Measurements from ENCODE around the gene PRKCE. TPM values are rescaled to one million over a fixed set of nuclear protein-coding genes. Genes with fewer than 3 reads are reported as not detected.

PRKCE gene
- total RNA-seq, 1 experiment from 2014 or later, result 14.8 TPM

DNA sequence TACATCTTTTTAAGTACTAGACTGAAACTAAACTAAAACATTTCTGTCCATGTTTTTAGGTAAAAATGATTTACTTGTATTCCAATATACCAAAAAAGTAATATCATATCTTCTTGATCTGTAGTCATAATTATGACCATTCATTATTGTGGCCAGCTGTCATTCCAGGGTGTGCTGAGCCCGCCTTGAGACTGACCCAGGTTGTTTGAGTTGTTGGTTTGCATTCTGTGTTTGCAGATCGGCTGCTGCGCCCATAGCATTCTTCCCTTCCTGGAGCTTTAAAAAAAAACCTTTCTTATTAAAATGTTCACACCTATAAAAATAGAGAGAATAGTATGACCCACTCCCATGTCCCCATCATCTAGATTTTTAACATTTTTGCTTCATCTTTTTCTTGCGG lies 101.9 kb downstream of the PRKCE start:
- ATAC-seq, result no peak
- BruUV-seq (replicated peaks), result no TSS peak
- no peaks in the 10 kb centered on the region for H3K9me2 ChIP-seq (ENCODE audit: insufficient read depth)
- no peaks in the 10 kb centered on the region for H3K79me2 ChIP-seq (ENCODE audit: insufficient read depth, low read length)
- intact Hi-C loops (cut with micrococcal nuclease), result no loop called here
- TF ChIP-seq ZFX (IDR thresholded peaks at IDR 0.05) (no peak), EGR1 (IDR thresholded peaks at IDR 0.05; ENCODE audit: low read depth) (no peak), FOSL1 (IDR thresholded peaks at IDR 0.05; ENCODE audit: low read depth) (no peak), SRF (IDR thresholded peaks at IDR 0.05; ENCODE audit: low read depth) (no peak), YY1 (IDR thresholded peaks at IDR 0.05; ENCODE audit: extremely low read depth, insufficient replicate concordance, low read depth, low read length) (no peak), POLR2A (IDR thresholded peaks at IDR 0.05; ENCODE audit: borderline replicate concordance, extremely low read depth, insufficient read depth, insufficient read length) (no peak), POLR2AphosphoS5 (IDR thresholded peaks at IDR 0.05; ENCODE audit: low read depth, low read length) (no peak), ZNF274 (IDR thresholded peaks at IDR 0.05; ENCODE audit: low read depth, low read length) (no peak), CBX3 (IDR thresholded peaks at IDR 0.05; ENCODE audit: low read depth) (no peak), JUND (IDR thresholded peaks at IDR 0.05) (no peak), CEBPB (IDR thresholded peaks at IDR 0.05; ENCODE audit: low read depth) (no peak), SIN3A (IDR thresholded peaks at IDR 0.05; ENCODE audit: low read depth) (no peak), SP1 (IDR thresholded peaks at IDR 0.05; ENCODE audit: low read depth) (no peak), ELF1 (IDR thresholded peaks at IDR 0.05; ENCODE audit: borderline replicate concordance, low read depth) (no peak)
- TF ChIP-seq, protein P1, sequence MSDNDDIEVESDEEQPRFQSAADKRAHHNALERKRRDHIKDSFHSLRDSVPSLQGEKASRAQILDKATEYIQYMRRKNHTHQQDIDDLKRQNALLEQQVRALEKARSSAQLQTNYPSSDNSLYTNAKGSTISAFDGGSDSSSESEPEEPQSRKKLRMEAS (IDR thresholded peaks at IDR 0.05), result no peak
- TF ChIP-seq, protein P2, sequence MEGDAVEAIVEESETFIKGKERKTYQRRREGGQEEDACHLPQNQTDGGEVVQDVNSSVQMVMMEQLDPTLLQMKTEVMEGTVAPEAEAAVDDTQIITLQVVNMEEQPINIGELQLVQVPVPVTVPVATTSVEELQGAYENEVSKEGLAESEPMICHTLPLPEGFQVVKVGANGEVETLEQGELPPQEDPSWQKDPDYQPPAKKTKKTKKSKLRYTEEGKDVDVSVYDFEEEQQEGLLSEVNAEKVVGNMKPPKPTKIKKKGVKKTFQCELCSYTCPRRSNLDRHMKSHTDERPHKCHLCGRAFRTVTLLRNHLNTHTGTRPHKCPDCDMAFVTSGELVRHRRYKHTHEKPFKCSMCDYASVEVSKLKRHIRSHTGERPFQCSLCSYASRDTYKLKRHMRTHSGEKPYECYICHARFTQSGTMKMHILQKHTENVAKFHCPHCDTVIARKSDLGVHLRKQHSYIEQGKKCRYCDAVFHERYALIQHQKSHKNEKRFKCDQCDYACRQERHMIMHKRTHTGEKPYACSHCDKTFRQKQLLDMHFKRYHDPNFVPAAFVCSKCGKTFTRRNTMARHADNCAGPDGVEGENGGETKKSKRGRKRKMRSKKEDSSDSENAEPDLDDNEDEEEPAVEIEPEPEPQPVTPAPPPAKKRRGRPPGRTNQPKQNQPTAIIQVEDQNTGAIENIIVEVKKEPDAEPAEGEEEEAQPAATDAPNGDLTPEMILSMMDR (IDR thresholded peaks at IDR 0.05 in 2 of 3, conservative IDR thresholded peaks at IDR 0.05 in 1 of 3; ENCODE audit: borderline replicate concordance in 1 of 3, insufficient read depth in 1 of 3, low read depth in 2 of 3, low read length in 2 of 3), result no peak
- TF ChIP-seq, protein P3, sequence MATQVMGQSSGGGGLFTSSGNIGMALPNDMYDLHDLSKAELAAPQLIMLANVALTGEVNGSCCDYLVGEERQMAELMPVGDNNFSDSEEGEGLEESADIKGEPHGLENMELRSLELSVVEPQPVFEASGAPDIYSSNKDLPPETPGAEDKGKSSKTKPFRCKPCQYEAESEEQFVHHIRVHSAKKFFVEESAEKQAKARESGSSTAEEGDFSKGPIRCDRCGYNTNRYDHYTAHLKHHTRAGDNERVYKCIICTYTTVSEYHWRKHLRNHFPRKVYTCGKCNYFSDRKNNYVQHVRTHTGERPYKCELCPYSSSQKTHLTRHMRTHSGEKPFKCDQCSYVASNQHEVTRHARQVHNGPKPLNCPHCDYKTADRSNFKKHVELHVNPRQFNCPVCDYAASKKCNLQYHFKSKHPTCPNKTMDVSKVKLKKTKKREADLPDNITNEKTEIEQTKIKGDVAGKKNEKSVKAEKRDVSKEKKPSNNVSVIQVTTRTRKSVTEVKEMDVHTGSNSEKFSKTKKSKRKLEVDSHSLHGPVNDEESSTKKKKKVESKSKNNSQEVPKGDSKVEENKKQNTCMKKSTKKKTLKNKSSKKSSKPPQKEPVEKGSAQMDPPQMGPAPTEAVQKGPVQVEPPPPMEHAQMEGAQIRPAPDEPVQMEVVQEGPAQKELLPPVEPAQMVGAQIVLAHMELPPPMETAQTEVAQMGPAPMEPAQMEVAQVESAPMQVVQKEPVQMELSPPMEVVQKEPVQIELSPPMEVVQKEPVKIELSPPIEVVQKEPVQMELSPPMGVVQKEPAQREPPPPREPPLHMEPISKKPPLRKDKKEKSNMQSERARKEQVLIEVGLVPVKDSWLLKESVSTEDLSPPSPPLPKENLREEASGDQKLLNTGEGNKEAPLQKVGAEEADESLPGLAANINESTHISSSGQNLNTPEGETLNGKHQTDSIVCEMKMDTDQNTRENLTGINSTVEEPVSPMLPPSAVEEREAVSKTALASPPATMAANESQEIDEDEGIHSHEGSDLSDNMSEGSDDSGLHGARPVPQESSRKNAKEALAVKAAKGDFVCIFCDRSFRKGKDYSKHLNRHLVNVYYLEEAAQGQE (IDR thresholded peaks at IDR 0.05; ENCODE audit: low read depth), result no peak
- TF ChIP-seq, protein P4, sequence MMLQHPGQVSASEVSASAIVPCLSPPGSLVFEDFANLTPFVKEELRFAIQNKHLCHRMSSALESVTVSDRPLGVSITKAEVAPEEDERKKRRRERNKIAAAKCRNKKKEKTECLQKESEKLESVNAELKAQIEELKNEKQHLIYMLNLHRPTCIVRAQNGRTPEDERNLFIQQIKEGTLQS (IDR thresholded peaks at IDR 0.05), result no peak
- TF ChIP-seq, protein P5, sequence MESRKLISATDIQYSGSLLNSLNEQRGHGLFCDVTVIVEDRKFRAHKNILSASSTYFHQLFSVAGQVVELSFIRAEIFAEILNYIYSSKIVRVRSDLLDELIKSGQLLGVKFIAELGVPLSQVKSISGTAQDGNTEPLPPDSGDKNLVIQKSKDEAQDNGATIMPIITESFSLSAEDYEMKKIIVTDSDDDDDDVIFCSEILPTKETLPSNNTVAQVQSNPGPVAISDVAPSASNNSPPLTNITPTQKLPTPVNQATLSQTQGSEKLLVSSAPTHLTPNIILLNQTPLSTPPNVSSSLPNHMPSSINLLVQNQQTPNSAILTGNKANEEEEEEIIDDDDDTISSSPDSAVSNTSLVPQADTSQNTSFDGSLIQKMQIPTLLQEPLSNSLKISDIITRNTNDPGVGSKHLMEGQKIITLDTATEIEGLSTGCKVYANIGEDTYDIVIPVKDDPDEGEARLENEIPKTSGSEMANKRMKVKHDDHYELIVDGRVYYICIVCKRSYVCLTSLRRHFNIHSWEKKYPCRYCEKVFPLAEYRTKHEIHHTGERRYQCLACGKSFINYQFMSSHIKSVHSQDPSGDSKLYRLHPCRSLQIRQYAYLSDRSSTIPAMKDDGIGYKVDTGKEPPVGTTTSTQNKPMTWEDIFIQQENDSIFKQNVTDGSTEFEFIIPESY (IDR thresholded peaks at IDR 0.05; ENCODE audit: extremely low read depth, insufficient replicate concordance, low read length), result no peak
- no peak for DNase-seq (ENCODE audit: low read depth, low spot score)
- CTCF ChIA-PET, result no interaction called here
- H3K27ac ChIP-seq (ENCODE audit: low read depth, low read length), result no peak overlapping the region
- H3K27me3 ChIP-seq (ENCODE audit: insufficient read depth, low read length), result no peaks in the 10 kb centered on the region
- POLR2A ChIA-PET, result no interaction called here
- H4K20me1 ChIP-seq (ENCODE audit: insufficient read depth), result no peaks in the 10 kb centered on the region; the same call in 1 of the 2 replicates
- no peaks in the 10 kb centered on the region for H3K9me3 ChIP-seq (ENCODE audit: control insufficient read depth in 1 of 2, insufficient read depth in 1 of 2, low read depth in 1 of 2, low read length in 2 of 2)
- H3K4me1 ChIP-seq (ENCODE audit: control insufficient read depth in 1 of 2, insufficient read depth in 2 of 2, low read length in 2 of 2), result no peaks in the 10 kb centered on the region
- H3K36me3 ChIP-seq (ENCODE audit: control insufficient read depth in 1 of 2, insufficient read depth in 2 of 2, low read length in 2 of 2), result no peaks in the 10 kb centered on the region
- no peak overlapping the region for H3K4me2 ChIP-seq (ENCODE audit: low read length)
- H3K9ac ChIP-seq (ENCODE audit: low read length), result no peak overlapping the region
- H2AFZ ChIP-seq (ENCODE audit: low read depth, low read length, poor library complexity, severe bottlenecking), result no peak overlapping the region
- H3K4me3 ChIP-seq (replicated peaks in 1 of 2; ENCODE audit: low read depth in 1 of 2, low read length in 2 of 2), result no peak overlapping the region
- RAD21 ChIA-PET (ENCODE audit: low non-redundant PET in 1 of 2, low total read pairs in 2 of 2, uncharacterized antibody in 2 of 2, unreplicated experiment in 2 of 2), result no interaction called here
